ENCODE measurements around the gene FAM184A. TPM values are rescaled to one million over a fixed set of nuclear protein-coding genes. Genes with fewer than 3 reads are reported as not detected.

The FAM184A gene
- total RNA-seq, 3 donors from 2014 or later = 0.60 to 3.4 (median 0.87) TPM

- no peak for TF ChIP-seq CTCF (IDR thresholded peaks at IDR 0.05)
- Histone ChIP-seq H3K9me3 (no peaks in the 10 kb centered on the region), H3K36me3 (ENCODE audit: low read depth) (no peaks in the 10 kb centered on the region), H3K4me3 (no peak overlapping the region), H3K4me1 (ENCODE audit: low read depth) (no peaks in the 10 kb centered on the region)
- no peak for DNase-seq
- no peak for ATAC-seq
- intact Hi-C loops (cut with DNase I, micrococcal nuclease) = loop anchor here (5.0 to 10.0 kb wide), 2 partner anchors 144 to 146 kb away; no protein-coding TSS in a partner anchor
Observed at GRCh38 chr6:118968416-118968815, 110.0 kb downstream of the FAM184A start.

GRCh38 chr6:118967239-118967638 lies 111.2 kb downstream of the FAM184A start:
- no peaks in the 10 kb centered on the region for H3K36me3 ChIP-seq (ENCODE audit: low read depth)
- DNase-seq (no peak), ATAC-seq (no peak)
- intact Hi-C loops (cut with DNase I, micrococcal nuclease) = loop anchor here (5.0 to 10.0 kb wide), 2 partner anchors 145 to 148 kb away; no protein-coding TSS in a partner anchor
- H3K9me3 ChIP-seq = no peaks in the 10 kb centered on the region
- no peaks in the 10 kb centered on the region for H3K4me1 ChIP-seq (ENCODE audit: low read depth)
- no peak overlapping the region for H3K4me3 ChIP-seq
- no peak for TF ChIP-seq CTCF (IDR thresholded peaks at IDR 0.05)

- Histone ChIP-seq H3K4me3 (no peak overlapping the region), H3K9me3 (no peaks in the 10 kb centered on the region), H3K36me3 (ENCODE audit: low read depth) (no peaks in the 10 kb centered on the region), H3K4me1 (ENCODE audit: low read depth) (no peaks in the 10 kb centered on the region)
- TF ChIP-seq CTCF (IDR thresholded peaks at IDR 0.05) = no peak
- intact Hi-C loops (cut with DNase I, micrococcal nuclease) = loop anchor here (5.0 to 10.0 kb wide), 2 partner anchors 146 to 149 kb away; no protein-coding TSS in a partner anchor
- no peak for ATAC-seq
- DNase-seq = no peak
Observed at GRCh38 chr6:118965843-118966370, 112.6 kb downstream of the FAM184A start.

- Histone ChIP-seq H3K4me1 (ENCODE audit: low read depth) (no peaks in the 10 kb centered on the region), H3K9me3 (no peaks in the 10 kb centered on the region), H3K36me3 (ENCODE audit: low read depth) (no peaks in the 10 kb centered on the region), H3K4me3 (no peak overlapping the region)
- ATAC-seq (no peak), DNase-seq (no peak)
- intact Hi-C loops (cut with DNase I, micrococcal nuclease) = loop anchor here (5.0 to 10.0 kb wide), 2 partner anchors 147 to 149 kb away; no protein-coding TSS in a partner anchor
- no peak for TF ChIP-seq CTCF (IDR thresholded peaks at IDR 0.05)
Observed at GRCh38 chr6:118965371-118965770, 113.1 kb downstream of the FAM184A start.

- intact Hi-C loops (cut with DNase I, micrococcal nuclease) = loop anchor here in 1 of 2 donors (10.0 kb wide), 1 partner anchor 152 kb away; no protein-coding TSS in a partner anchor
Observed at GRCh38 chr6:118963003-118963402, 115.5 kb downstream of the FAM184A start.

More at GRCh38 chr6:118963003-118963402, 115.5 kb downstream of the FAM184A start:
- ATAC-seq (no peak), DNase-seq (no peak)
- H3K36me3 ChIP-seq (ENCODE audit: low read depth) = no peaks in the 10 kb centered on the region
- H3K4me1 ChIP-seq (ENCODE audit: low read depth) = no peaks in the 10 kb centered on the region
- TF ChIP-seq CTCF (IDR thresholded peaks at IDR 0.05) = no peak
- no peaks in the 10 kb centered on the region for H3K9me3 ChIP-seq
- H3K4me3 ChIP-seq = no peak overlapping the region
